COLO829 (cell line): ENCODE results near the gene IRF5.

Source experiments
- DNase-seq: peaks from one replicate; pipeline ENCODE4 v3.0.0; 2012; ENCODE audit warnings: low spot score

IRF5 gene

GRCh38 chr7:128937647-128938543, at the start of gene IRF5:
Gene IRF5, plus strand, starts transcription at chr7:128937927. Its CDS starts 4,155 bp downstream, at chr7:128942082.
- DNase-seq: peak; percentile 34

DNA sequence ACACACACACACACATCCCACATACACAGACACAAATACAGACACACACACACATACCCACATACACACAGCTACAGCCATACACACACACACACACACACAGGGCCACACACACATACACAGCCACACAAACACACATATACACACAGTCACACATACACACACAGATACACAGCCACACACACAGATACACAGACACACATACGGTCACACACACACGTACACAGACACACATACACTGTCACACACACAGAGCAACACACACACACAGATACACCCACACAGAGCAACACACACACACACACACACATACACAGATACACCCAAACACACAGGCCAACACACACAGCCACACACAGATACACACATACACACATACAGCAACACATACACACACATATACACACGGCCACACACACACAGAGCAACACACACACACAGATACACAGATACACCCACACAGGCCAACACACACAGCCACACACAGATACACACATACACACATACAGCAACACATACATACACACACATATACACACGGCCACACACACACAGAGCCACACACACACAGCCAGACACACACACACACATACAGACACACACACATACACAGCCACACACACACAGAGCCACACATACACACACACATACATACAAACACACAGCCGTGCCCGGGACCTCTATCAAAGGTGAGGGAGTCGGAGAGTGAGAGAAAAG, 49.5 kb upstream of the IRF5 start:
- no peak for DNase-seq

- DNase-seq: no peak
These were observed 49.0 kb upstream of the IRF5 start for GRCh38 chr7:128888756-128889095.

DNA sequence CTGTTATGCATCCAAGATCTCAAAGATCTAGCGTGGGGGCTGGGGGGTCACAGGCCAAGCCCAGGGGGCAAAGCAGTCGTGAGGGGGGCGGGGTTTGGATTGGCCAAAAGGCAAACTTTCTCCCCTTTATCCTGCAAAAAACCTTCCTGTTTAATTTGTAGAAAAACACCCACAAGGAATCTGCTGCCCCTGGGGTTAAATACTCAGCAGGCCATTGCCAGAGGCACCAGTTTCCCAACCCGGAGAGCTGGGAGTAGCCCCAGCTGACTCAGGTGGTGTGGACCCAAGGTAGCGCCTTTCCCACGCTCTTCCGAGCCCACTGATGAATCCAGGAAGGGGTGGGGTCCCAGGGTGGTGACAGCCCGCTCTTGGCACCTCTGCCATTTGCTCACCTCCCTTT, 48.6 kb upstream of the IRF5 start:
- DNase-seq: no peak

- DNase-seq: peak; percentile 60
These were observed 47.2 kb upstream of the IRF5 start for GRCh38 chr7:128890306-128891109.

DNA sequence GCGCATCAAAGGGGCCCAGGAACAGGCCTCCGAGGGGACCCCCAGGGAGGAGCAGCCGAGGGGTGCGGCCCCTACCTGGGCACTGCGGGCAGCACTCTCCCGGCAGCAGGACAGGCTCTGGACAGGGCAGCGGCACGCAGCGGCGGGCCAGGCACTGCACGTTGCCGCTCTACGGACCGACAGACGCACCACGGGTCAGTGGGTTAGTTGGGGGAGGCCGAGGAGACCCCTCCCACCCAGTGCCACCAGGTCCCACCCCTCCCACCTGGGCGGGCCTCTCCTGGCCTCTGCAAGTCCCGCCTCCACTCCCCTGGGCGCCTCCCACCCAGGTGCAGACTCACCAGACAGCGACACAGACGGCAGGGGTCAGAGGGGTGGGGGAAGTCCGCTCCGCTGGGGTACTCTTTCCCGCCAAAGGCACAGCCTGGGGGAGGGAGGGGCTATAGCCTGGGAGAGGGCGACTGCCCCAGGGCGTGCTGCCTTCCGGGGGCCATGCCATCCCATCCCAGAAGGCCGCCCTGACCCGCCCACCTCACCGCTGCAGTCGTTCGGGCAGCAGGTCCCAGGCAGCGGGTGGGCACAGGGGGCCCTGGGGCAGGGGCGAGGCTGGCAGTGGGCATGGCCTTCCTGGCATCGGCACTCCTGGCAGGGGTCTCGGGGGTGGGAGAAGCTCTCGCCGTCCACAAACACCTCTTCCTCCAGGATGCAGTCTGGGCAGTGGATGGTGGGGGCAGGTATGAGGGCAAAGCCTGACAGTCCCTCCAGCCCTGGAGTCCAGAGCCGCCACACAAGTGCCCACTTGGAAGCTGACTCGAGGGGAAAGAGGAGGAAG, 46.4 kb upstream of the IRF5 start:
- DNase-seq: no peak

- DNase-seq: no peak
These were observed 45.8 kb upstream of the IRF5 start for GRCh38 chr7:128891942-128892269.

DNA sequence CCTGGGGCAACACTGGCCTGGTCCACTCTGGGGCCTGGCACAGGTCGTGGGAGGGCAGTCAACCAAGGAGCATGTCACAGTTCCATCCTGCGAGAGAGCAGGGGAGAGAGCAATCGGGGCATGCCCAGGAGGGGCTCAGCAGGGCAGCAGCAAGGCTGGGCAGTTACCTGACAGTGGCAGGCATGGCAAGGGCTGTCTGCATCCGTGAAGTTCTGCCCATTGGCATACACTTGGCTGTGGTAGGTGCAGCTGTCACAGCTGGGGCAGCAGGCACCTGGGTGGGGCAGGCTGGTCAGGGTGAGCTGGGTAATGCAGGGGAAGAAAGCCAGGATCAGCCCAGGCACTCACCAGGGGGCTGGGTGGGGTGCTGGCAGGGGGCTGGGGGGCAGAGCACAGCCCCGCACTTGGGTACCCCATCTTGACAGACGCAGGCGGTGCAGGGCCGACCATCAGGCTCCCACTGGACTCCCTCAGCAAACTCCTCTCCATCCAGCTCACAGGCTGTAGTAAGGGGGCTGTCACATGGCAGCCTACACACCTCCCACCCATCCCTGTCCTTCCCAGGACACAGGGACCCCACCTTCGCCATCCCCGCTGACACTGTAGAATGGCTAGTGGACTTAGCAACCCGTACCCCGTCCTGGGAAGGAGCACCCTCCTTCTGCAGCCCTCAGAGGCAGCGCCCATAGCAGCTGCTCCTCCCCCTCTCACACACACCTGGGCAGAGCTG, 45.0 kb upstream of the IRF5 start:
- no peak for DNase-seq

DNA sequence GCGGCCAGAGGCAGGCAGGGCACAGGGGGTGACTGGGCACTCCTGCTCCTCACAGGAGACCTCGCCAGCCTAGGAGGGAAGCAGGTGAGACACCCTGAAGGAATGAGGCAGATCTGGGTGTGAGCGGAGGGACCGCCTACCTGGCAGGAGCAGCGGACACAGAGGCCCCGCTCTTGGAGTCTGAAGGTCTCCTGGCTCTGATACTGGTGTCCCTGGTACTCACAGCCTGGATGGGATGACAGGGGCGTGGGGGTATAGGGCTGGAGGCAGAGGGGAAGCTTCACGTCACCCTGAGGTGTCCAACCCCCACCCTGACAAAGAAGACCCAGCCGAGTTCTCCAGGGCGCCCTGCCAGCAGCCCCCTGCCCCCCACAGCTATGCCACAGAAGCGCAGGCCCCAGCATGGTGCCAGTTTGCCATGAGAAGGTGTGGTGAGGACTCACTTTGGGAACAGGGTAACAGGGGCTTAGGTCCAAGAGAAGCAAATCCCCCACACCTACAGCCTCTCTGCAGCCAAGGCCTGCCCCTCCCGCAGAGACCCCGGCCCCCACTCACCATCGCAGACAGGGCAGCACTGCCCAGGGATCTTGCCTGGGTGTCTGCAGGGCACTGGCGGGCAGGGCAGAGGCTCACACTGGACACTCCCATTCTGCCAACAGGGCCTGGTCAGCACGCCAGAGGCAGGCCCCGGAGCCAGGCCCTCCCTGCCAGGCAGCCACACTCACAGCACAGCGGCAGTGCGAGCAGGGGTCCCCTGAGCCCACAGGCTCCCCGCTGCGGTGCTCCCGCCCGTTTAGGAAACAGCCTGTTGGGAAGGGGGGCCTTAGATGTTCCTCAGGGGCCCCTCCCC, 44.3 kb upstream of the IRF5 start:
- no peak for DNase-seq

- no peak for DNase-seq
These were observed 43.7 kb upstream of the IRF5 start for GRCh38 chr7:128894101-128894440.

DNA sequence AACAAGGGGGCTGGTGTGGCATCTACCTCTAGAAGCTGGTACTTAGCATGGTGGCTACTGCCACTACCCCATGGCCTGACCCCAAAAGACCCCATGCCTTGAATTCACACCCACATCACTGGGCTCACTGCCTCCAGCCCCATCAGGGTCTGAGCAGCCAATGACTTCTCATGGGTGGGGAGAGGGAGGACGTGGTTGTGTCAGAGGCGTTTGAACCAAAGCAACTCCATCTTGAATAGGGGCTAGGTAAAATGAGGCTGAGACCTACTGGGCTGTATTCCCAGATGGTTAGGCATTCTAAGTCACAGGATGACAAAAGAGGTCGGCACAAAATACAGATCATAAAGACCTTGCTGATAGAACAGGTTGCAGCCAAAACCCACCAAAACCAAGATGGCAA, 42.4 kb upstream of the IRF5 start:
- DNase-seq: no peak

- DNase-seq: no peak
These were observed 38.3 kb upstream of the IRF5 start for GRCh38 chr7:128899392-128899791.

GRCh38 chr7:128900237-128900636, 37.5 kb upstream of the IRF5 start:
- no peak for DNase-seq

DNA sequence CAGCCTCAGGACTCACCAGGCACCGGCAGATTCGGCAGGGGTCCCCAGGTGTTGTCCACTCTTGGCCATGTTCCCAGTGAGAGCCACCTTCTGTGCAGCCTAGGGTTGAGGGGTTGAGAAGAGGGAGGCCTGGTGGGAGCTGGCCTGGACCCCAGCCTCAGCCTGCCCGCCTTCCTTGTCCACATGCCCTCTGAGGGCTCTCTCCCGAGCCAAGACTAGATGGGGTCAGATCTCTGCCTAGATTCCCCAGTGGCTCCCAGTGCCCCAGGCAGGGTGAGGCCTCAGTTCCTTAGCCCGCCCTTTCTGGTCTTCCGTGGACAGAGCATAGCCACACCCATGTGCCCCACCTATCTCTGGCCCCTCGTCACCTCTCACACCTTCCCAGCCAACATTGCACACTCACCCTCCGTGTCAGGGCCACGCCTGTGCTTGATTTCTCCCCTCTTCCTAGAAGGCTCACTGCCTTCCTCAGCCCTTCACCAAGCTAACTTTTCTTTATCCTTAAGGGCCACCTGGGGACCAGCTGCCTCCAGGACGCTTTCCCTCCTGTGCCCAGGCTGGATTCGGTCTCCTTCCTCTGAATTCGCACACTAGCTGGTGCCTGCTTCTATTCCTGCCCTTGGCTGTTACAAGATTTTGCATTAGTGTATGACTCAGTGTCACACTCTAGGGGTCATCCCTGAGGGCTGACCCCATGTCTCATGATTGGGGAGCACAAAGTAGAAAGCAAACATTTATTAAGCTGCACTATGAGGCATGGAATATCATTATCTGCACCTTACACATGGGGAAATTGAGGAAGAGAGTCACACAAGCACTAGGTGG, 34.8 kb upstream of the IRF5 start:
- DNase-seq: peak; percentile 66

DNA sequence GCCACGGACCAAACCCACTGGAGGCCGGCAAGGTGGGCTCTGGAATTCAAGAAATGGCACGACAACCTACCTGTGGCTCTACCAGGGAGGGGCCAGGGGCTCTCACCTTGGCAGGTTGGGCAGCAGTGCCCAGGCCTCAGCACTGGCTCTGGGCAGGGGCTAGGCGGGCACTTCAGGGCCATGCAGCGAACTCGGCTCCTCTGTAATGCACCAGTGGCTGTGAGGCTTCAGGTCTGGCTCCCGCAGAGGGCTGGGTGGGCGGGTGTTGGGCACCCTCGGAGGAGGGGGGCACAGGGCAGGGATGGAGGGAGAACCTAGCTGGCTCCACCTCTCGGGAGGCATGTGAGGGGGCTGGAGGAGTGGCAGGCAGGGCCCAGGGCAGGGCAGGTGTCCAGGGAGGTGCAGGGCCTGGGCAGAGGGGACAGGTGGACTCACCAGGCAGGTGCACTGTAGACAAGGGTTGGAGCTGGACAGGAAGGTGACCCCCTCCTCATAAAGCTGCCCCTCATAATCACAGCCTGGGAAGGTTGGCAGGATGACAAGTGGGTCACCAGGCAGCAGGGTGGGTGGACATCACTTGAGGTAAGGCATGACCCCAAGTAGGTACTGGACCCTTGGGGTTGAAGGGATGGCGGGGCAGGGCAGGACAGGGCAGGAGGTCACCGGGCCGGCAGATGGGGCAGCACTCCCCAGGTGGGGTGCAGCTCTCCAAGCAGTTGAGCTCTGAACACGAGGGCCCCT, 33.9 kb upstream of the IRF5 start:
- no peak for DNase-seq

DNA sequence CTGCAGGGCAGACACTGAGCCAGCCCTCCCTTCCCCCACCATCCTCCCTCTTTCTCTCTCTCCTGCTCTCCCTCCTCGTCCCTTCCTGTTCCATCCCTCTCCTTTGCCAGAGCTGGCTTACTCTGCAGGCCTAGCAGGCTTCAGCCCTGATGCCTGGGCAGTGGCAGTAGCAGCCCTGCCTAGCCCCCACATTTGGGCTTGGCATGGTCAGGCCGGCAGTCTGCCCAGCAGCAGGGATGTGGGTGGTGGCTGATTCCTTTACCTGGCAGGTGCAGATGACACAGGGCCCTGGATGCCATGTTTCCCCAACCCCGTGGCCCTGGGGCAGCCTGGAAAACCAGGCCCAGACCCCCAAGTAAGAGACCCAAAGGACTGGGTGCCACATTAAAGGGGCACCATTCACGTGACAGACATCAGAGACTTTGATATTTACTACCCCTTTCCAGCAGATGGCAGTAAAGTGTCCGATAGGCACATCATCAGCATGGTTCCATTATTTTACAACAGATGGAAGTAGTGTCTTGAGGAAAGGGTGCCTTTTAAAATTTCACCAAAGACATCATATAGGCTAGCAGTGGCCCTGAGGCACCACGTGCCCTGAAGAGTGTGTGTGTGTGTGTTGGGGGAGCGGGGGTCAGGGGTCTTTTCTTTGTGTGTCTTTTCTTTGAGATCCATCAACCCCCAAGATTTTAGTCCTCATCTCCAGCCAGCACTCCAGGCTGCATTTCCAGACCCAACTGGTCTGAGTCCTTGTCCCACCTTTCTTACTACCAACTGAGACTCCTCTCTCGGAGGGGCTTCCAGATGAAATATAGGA, 33.1 kb upstream of the IRF5 start:
- peak; percentile 94 for DNase-seq

DNA sequence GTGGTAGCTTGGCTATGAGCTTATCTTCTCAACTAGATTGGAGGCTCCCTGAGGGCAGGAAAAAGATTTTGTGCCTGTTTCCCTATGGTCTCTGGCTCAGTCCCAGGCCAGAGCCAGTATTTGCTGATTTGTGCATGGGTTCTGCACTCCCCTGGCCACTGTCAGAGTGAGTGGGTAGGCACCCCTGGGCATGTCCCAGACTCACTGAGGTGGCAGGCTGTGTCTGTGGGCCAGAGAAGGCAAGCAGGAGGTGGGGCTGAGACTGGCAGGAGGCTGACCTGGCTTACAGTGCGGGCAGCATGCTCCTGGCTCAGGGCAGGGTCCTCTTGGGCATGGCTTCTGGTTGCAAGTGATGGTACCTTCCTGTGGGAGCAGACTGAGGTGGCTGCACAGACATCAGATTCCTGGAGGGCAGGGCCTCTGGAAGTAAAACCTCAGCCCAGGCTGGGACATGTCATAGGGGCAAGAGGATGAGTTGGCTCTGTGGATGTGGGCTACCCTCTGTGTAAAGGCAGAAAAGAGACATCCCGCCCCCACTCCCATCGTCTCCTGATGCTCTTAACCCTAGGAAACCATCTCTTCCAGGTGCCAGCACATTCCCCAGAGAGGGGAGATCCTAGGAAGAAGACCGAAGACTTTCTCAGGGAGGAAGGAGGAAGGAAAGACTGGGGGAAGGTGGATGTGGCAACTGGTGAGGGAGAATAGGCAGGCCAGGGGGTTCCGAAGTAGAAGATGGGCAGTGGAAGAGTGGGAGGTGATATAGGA, 31.5 kb upstream of the IRF5 start:
- no peak for DNase-seq
